GM19099 (cell line): ENCODE measurements around the gene NPPC.

ENCODE experiments used
- POLR2A ChIP-seq: IDR thresholded peaks from 3 replicates; pipeline ENCODE4 v1.6.1; 2011; ENCODE audit warnings: low read depth; ENCODE audit not compliant: insufficient read length; ENCODE audit errors: extremely low read depth

Gene NPPC

DNA sequence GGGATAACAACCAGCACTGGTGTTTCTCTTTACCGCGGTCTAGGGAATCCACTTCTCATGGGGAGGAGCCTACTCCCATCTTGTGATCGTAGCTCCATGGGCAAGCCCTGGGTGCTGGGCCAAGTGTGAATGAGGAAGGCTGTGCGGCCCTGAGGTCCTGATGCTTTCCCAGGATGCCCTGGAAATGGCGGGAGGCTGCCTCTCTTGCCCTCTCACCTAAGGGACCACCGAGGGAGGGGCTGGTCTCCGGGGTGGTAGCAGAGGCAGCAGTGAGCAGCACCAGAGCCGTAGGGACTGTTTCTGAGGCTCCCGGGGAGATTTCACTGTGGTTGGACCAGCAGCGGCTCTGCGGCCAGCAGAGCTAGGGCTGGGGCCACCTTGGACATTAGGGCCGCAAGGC, 15.5 kb upstream of the NPPC start:
- no peak for TF ChIP-seq POLR2A

DNA sequence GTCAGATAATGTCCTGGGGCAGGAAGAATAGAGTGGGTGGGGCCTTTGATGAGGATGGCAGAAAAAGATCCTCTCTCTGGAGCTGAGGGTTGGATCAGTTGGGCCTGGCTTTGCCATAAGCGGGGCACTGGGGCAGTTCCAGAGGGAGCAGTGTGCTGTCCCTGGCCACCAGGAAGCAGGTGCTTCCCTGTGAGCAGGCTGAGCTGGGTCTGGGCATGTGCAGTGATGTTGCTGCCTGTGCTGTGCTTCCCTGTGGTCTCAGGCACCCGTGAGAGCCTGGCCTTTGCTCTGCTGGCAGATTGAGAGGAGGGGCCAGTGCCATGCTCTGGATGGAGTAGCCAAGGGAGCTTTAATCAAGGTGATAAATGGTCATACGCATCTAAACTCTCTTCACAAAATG, 14.6 kb upstream of the NPPC start:
- no peak for TF ChIP-seq POLR2A

DNA sequence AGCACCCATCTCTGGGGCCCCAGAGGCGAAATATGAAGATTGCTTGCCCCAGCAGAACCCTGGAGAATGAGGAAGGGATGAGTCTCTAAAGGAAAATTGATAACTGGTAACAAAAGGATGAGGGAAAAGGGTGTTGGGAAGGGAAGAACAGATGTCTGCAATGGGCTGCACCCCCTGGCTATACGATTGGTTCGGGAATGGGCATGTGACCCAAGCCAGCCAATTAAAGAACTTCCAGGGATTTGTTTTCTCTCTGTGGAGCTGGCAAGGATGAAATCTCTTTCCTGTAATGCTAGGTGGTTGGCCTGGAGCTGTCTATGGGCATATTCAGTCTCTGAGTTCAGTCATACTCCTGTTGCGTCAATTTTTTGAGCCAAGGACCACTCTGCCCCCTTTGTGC, 12.8 kb upstream of the NPPC start:
- no peak for TF ChIP-seq POLR2A

DNA sequence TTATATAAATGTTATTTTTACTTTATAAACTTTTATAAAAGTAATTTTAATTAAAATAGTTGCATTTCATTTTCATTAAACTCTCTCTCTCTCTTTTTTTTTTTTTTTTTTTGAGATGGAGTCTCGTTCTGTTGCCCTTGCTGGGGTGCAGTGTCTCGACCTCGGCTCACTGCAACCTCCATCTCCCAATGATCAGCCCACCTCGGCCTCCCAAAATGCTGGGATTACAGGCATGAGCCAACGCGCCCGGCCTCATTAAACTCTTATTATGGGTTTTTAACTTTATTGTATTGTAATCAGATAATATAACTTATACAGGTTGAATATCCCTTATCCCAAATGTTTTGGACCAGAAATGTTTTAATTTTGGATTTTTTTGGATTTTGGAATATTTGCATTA, 10.9 kb upstream of the NPPC start:
- no peak for TF ChIP-seq POLR2A

DNA sequence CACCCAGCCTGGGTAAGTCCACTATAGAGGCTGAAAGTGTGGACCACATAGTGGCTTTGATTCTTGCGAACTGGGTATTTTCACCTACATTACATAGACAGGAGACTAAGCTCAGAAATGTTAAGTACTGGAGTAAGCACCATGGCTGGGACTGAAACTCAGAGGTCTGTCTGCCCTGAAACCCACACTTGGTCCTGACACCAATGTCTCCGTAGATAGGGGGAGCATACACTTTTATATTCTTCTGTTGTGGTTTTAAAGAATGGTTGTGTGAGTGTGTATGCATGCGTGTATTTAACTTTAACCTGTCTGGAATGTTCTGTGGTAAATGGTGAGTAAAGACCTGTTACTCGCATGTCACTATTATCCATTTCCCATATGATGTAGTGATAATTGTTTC, 10.3 kb upstream of the NPPC start:
- TF ChIP-seq POLR2A, result no peak

DNA sequence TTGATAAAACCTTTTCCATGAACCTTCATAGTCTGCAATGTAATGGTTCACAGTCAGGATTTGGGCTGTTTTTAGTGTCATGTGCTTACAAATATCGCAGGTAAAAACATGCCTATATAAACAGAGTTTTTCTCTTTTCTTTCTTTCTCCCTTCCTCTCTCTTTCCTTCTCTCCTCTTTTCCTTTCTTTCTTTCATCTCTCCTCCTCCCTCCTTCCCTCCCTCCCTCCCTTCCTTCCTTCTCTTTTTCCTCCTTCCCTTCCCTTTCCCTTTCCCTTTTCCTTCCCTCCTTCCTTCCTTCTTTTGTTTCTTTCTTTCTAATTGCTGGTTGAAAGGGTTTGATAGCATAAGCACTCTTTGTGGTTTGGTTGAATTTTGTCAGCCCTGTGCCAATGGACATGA, 9.6 kb upstream of the NPPC start:
- no peak for TF ChIP-seq POLR2A

DNA sequence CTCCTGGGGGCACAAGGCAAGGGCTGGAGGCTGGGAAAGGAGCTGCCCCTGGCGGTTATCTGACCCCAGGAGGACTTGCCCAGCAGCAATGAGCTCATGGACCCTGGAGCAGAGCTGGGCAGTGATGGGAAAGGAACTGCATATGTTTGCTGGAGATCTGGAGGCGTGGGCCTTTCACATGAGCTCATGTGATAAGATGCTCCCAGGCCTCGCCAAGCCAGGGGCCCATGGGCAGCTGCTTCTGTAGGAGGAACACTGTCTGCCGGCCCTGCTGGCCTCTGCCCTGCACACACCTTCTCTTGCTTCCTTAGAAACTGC, 9.0 kb upstream of the NPPC start:
- TF ChIP-seq POLR2A, result no peak

DNA sequence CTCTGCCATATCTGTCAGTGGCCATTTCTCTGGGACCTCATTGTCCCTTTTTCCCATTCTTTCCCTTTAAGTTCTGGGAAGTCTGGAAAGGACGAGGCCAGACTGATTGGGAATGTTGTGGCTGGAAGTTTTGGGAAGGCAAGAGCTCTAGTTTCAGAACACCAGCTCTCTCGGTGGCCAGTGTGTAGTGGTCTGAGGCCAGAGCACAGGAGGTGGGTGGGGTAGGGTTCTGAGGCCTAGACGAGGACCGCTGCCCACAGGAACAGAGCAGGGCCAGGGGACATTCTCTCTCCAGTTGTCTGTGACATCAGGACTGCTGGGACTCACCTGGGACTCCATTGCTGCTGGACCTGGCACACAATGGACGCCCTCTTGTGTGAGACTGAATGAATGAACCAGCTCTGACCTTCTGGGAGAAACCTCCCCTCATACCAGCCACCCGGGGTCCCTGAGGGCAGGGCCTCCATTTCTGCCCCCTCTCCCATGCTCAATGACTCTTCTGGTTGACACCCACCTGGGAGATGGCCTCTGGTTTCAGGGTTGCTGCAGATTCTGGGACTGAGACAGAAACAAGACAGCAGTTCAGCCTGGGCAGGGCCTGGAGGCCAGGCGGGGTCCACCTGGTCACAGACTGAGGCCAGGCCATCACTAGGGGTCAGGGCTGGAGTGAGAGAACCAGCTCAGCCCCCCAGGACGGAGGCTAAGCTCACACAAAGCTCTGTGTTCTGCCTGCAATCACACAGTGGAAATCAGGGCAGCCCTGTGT, 8.4 kb upstream of the NPPC start:
- no peak for TF ChIP-seq POLR2A

DNA sequence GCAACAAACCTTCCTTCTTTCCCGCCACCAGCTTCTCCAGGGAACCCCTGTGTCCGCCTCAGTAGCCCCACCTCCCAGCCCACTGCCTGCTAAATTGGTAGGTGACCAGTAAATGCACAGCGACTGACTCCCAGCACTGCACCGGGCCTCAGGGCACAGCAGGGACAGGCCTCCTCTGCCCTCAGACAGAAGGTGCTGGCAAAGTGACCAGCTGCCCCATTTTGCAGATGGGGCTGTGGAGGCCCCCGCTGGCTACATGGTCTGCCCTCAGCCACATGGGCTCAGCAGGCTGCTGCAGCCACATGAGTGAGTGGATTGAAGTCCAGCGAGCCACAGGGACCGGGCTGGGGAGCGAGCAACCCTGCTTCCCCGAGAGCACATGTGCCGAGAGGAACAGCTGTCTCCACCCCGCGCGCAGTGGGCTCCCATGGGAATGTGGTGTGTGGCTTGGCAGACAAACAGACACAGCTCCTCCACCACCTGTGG, 7.8 kb upstream of the NPPC start:
- TF ChIP-seq POLR2A, result no peak

DNA sequence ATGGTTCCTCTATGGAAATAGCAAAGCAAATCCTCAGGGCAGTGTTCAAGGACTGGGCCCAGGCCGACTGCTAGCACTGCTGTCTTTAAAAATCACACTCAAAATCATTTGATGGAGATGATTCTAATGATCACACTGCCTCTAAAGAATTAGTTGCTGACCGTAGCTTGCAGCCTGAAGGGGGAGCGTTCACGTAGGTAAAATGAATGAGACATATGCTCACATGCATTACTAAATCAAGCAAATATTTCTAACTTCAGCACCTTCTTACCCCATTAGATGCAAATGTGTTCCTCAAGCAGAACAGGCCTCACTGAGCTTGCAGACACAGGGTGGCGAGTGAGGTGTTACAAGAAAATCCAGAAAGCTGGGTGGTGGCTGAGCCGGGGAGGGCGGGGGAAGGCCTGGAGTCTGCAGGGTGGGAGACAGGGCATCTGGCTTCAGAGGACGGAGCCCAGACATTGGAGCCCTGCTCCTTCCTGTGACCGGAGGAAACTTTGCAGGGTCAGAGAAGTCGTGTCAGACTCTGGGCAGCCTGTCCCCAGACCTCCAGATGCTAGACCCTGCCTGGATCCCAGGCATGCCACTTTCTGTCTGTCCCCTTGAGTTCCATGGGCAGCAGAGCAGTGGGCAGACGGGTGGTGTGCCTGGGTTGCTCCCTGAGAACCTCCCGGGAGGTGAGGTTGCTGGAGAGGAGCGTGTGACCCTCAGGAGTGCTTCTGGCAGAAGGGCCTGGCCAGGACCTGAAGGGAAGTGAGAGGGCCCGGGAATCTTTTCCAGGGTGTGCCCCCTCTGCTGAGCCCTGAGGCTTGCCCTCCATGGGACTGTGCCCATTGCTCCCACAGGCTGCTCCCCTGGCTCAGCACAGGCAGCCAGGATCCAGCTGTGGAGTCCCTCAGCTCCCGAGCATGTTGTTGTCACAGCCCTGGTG, 7.1 kb upstream of the NPPC start:
- no peak for TF ChIP-seq POLR2A

DNA sequence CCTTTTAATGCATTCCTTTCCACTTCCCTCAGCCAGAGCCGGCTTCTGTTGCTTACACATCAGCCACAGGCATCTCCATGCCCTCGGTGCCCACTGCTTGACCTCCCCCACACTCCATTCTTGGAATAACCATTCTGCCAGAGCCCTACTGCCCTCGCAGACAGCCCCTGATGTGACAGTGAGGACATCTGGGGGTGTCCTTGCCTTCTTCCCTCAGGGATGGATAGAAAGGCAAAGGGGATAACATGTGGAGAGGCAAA, 6.4 kb upstream of the NPPC start:
- TF ChIP-seq POLR2A, result no peak

DNA sequence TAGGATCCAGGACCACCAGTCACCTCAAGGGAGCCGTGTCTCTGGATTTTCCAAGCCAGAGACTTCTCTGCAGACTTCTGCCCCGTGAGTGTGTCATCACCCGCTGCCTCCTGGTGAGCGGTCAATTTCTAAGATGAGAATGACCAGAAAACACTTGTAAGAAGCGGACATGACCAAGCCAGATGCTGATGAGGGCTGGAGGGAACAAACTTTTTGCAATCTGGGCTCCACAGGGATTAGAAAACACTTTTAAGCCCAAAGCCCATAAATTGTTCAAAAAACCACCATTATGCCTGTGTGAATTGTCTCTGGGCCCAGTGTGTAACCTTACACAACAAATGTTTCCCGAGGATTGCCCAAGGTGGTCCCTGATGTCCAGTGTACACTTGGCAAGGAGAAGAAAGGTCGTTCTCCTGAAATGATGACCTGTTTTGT, 5.3 kb upstream of the NPPC start:
- no peak for TF ChIP-seq POLR2A

DNA sequence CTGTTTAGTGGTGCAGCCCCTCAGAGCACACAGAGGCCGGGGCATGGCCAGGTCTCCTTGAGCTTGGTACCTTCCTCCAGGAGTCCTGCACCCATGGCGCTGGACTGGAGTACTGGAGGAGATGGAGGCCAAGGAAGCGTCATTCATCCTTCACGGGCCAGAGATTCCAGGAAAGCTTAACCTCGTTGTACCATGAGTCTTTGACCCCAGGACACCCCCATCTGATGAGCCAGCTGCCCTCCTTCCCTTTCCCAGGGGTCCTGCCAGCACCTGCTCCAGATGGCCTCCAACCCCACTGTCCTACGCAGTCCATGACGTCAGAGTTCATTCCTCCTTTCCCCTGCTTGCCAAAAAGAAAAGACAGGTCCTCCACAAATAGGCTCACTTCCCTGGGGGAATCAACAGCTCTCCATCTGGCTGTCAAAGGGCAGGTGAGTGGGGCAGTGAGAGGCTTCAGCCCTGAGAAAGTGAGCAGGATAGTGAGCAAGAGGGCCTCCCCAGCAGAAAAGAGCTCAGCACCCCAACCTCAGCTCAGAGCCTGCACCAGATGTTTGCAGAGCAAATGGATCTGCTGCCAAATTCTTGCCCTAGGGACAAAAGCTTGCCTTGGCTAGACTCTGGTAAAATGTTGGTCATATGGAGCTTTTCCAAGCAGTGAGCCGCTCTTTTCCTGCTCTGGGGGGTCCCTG, 4.5 kb upstream of the NPPC start:
- TF ChIP-seq POLR2A, result no peak

DNA sequence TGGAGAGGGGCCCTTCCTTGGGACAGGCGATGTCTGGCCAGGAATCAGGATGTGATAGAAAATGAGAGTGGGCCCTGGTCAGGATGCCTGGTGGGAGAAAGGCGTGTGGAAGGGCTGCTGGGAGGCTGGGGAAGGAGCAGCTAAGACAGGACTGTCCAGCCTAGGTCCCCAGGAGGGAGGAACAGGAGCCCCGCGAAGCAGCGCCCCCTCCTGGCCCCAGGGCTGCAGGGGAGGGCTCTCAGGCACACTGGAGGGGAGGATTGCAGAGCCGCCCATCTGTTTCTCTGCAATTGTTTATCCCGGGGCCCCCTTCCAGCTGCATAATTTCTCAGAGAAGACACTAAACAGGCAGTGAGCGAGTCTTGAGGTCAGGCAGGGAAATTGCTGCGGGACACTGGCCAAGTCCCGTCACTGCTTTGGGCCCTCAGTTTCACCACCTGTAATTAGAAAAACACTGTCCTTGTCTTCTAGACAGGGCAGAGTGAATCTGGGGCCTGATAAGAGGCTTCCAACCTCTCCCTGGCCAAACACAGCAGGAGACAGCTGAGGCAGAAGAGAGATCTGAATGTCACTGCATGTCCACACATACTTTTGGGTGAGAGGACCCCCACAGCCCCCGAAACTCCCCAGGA, 3.9 kb upstream of the NPPC start:
- no peak for TF ChIP-seq POLR2A
